Activated CD8-positive, alpha-beta T cell treated with anti-CD3 and anti-CD28 coated beads for 36 hours (primary cell): ENCODE results near the gene PLEKHF1. TPM values are rescaled to one million over a fixed set of nuclear protein-coding genes. Genes with fewer than 3 reads are reported as not detected.

Experiments used
- ATAC-seq: fragments of 200-7000 bp; cut with Tn5 transposase; one replicate; pipeline ENCODE4 v1.10.0; 2021; ENCODE audit warnings: mild to moderate bottlenecking, moderate library complexity
- CTCF ChIA-PET: fragments of 350-600 bp; sonication (Branson Sonifier 250); formaldehyde crosslinking; loops from one replicate; lab custom pipeline; 2021; ENCODE audit warnings: antibody characterized with exemption; lab: Charles Lee
- POLR2A ChIA-PET: fragments of 350-600 bp; sonication (Branson Sonifier 250); formaldehyde crosslinking; loops from one replicate; lab custom pipeline; 2021; ENCODE audit warnings: antibody characterized with exemption; lab: Charles Lee
- DNase-seq: peaks from one replicate; pipeline ENCODE4 v3.0.0-alpha.2; 2020
- H3K27ac Mint-ChIP-seq: one replicate; pipeline ENCODE4 v1.8.0; 2021; ENCODE audit warnings: mild to moderate bottlenecking, mixed read lengths
- H3K27me3 Mint-ChIP-seq: one replicate; pipeline ENCODE4 v1.8.0; 2021; ENCODE audit warnings: mixed read lengths
- H3K36me3 Mint-ChIP-seq: one replicate; pipeline ENCODE4 v1.8.0; 2021; ENCODE audit warnings: low read depth, mixed read lengths
- H3K4me1 Mint-ChIP-seq: one replicate; pipeline ENCODE4 v1.8.0; 2021; ENCODE audit warnings: low read depth, mixed read lengths
- H3K4me3 Mint-ChIP-seq: one replicate; pipeline ENCODE4 v1.8.0; 2021; ENCODE audit warnings: mild to moderate bottlenecking, moderate library complexity, mixed read lengths
- H3K9me3 Mint-ChIP-seq: one replicate; pipeline ENCODE4 v1.8.0; 2021; ENCODE audit warnings: mixed read lengths
- intact Hi-C: fragments of 100-400 bp; cut with micrococcal nuclease; formaldehyde crosslinking; loops from one replicate; pipeline ENCODE4 v1.10.0; 2022
- total RNA-seq, 2 experiments: library from RNA; stranded (reverse); gene quantifications; one replicate each; pipeline ENCODE4 v1.2.3, GENCODE V29; 2021
- TF ChIP-seq, protein P1 (sequence below): fragments of 200-600 bp; IDR thresholded peaks from one replicate; pipeline ENCODE4 v1.8.0; 2022; ENCODE audit warnings: antibody characterized with exemption, mild to moderate bottlenecking

PLEKHF1 gene, protein sequence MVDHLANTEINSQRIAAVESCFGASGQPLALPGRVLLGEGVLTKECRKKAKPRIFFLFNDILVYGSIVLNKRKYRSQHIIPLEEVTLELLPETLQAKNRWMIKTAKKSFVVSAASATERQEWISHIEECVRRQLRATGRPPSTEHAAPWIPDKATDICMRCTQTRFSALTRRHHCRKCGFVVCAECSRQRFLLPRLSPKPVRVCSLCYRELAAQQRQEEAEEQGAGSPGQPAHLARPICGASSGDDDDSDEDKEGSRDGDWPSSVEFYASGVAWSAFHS
- total RNA-seq, result 10 to 100 TPM; 30.4 to 31.7 TPM

DNA sequence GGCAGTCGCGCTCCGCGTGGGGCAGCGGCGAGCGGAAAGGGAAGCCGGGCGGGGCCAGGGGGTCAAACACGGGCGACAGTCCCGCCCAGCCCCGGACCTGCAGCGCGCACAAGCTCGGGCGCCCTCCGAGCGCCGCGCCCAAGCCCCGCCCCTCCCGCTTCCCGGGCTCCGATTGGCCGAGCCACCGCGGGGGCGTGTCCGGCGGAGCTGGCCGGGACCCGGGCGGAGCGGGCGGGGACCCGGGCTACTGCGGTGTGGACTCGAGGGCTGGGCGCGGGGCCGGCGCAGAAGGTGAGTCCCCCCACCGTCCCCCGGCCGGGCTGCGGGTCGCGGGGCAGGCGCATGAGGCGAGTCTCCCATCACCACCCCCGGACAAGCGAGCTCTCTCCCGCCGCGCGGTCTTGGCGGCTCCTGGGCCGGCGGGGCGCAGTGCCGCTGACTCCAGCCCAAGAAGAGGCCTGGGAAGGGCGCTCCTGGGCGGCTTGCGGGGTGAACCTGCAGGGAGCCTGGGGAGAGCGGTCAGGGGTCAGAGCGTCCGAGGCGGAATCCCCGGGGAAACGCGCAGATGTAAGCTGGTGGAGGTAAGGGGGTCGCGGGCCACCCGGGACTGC lies at the start of gene PLEKHF1:
TSS of gene PLEKHF1 (plus strand) at position 247 of the 611 bp plus-strand sequence. CDS start 8,379 bp downstream, outside the sequence.
- intact Hi-C loops, result loop anchor here (5.0 kb wide), 1 partner anchor 43 kb away; no protein-coding TSS in a partner anchor
- no peaks in the 10 kb centered on the region for H3K27me3 Mint-ChIP-seq
- POLR2A ChIA-PET, result interaction anchor here (0.6 to 5.2 kb wide), 10 partner anchors 13 to 109 kb away, joined by 3 to 59 read pairs (median 6); partner anchors contain the start of gene POP4
- CTCF ChIA-PET, result interaction anchor here (1.0 to 5.0 kb wide), 12 partner anchors 13 to 192 kb away, joined by 3 to 30 read pairs (median 10); partner anchors contain the start of gene POP4
- H3K27ac Mint-ChIP-seq, result peak within 1 kb of the TSS; percentile 90
- H3K9me3 Mint-ChIP-seq, result no peaks in the 10 kb centered on the region
- peaks cover 66% of the 10 kb centered on the region for H3K4me1 Mint-ChIP-seq
- ATAC-seq, result peak; percentile 79
- peaks cover 35% of the 10 kb centered on the region for H3K36me3 Mint-ChIP-seq
- DNase-seq, result peak; percentile 87
- TF ChIP-seq, protein P1, sequence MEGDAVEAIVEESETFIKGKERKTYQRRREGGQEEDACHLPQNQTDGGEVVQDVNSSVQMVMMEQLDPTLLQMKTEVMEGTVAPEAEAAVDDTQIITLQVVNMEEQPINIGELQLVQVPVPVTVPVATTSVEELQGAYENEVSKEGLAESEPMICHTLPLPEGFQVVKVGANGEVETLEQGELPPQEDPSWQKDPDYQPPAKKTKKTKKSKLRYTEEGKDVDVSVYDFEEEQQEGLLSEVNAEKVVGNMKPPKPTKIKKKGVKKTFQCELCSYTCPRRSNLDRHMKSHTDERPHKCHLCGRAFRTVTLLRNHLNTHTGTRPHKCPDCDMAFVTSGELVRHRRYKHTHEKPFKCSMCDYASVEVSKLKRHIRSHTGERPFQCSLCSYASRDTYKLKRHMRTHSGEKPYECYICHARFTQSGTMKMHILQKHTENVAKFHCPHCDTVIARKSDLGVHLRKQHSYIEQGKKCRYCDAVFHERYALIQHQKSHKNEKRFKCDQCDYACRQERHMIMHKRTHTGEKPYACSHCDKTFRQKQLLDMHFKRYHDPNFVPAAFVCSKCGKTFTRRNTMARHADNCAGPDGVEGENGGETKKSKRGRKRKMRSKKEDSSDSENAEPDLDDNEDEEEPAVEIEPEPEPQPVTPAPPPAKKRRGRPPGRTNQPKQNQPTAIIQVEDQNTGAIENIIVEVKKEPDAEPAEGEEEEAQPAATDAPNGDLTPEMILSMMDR, result no peak
- peak within 1 kb of the TSS; percentile 88 for H3K4me3 Mint-ChIP-seq

DNA sequence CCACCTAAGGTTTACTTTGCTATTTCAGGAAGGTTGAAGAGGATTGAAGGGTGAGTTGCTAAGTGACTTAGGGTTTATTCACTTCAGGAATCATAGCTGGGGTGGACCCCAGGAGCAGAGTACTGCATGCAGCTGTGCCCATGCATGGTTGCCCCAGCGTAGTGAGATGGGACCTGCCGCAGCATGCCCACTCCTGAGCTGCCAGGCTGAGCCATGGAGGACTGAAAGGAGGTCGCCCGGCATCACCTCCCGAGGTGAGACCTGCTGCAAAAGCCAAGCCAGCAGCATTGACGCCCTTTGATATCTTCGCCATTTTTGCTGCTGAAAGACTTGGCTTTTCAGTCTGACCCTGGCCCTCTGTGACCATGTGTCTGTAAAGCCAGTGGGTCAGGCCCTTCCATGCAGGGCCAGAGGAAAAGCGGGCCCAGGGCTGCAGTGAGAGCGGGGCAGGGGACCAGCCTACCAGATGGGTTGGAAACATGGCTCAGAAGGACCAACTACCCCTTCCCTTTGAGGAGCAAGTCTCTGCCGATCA lies 49.3 kb upstream of the PLEKHF1 start:
- CTCF ChIA-PET, result no interaction called here
- Mint-ChIP-seq H3K4me3 (no peak overlapping the region), H3K36me3 (peaks cover 38% of the 10 kb centered on the region), H3K9me3 (no peaks in the 10 kb centered on the region), H3K4me1 (peaks cover 16% of the 10 kb centered on the region), H3K27ac (no peak overlapping the region), H3K27me3 (no peaks in the 10 kb centered on the region)
- intact Hi-C loops, result no loop called here
- no peak for ATAC-seq
- TF ChIP-seq, protein P1, result no peak
- DNase-seq, result no peak
- POLR2A ChIA-PET, result no interaction called here

DNA sequence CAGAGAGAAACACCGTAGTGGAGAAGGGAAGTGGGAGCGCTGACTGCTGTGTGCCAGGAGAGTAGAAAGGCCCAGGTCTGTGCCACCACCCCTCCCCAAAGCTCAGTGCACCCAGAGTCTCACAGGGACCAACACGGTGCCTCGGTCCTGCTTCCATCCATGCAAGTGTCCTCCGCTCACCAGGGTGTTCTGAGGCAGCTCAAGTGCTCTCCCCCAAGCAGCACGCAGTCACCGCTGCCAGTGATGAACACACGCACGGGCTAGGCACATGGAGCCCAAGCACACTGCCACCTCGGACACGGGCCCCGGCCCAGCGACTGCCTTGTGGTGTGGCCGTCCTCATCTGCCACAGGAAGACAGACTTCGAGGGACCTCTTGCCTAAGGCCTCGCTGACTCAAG lies 48.7 kb upstream of the PLEKHF1 start:
- CTCF ChIA-PET, result interaction anchor here (0.6 to 10.6 kb wide), 4 partner anchors 7 to 361 kb away, joined by 4 to 115 read pairs (median 11); partner anchors contain the start of gene POP4
- Mint-ChIP-seq H3K9me3 (no peaks in the 10 kb centered on the region), H3K27ac (peak overlapping the region; percentile 13), H3K36me3 (peaks cover 33% of the 10 kb centered on the region), H3K4me1 (peaks cover 18% of the 10 kb centered on the region), H3K4me3 (no peak overlapping the region), H3K27me3 (no peaks in the 10 kb centered on the region)
- intact Hi-C loops, result no loop called here
- POLR2A ChIA-PET, result no interaction called here
- TF ChIP-seq, protein P1, result no peak
- DNase-seq (no peak), ATAC-seq (no peak)

DNA sequence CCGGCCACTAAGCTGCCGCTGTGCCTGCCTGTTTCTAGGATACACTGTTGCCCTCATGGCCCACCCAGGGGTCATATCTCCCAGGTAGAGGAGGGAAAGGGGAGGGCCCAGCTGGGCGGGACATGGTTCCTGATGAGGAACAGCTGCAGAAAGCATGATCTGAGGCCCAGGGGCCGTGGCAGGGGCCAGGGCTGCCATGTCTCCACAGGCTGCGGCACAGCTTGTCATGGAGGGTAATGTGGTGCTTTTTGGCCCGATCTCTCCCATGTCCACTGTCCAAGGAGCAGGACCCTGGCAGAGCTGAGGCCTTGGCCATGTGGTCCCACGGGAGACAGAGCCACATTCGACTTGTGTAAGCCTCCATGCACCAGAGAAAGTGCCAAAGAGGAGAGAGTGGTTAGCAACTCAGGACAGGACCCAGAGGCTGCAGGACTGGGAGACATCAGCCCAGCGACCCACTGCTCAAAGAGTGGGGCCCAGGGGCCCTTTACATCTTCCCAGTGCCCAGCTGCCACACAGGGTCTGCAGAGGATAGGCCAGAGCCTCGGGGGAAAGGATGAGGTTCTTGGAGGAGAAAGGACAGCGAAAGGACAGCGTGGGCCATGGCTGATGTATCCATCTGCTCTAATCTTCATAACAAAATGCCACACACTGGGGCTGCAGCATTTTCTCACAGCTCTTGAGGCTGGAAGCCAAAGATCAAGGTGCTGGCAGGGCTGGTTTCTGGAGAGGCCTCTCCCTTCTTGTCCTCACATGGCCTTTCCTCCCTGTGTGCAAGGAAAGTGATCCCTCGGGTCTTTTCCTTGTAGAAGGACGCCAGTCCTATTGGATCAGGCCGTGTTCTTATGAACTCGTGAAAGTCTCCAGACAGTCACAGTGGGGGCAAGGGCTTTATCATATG lies 47.6 kb upstream of the PLEKHF1 start:
- POLR2A ChIA-PET, result interaction anchor here (1.4 to 1.7 kb wide), 2 partner anchors 50 to 55 kb away, joined by 4 to 7 read pairs; no protein-coding TSS in a partner anchor

More for the DNA sequence above, 47.6 kb upstream of the PLEKHF1 start:
- Mint-ChIP-seq H3K4me1 (peaks cover 28% of the 10 kb centered on the region), H3K4me3 (no peak overlapping the region), H3K36me3 (peaks cover 25% of the 10 kb centered on the region), H3K9me3 (no peaks in the 10 kb centered on the region), H3K27ac (peak overlapping the region; percentile 18), H3K27me3 (no peaks in the 10 kb centered on the region)
- DNase-seq, result no peak
- intact Hi-C loops, result no loop called here
- CTCF ChIA-PET, result interaction anchor here (1.3 to 10.6 kb wide), 3 partner anchors 8 to 99 kb away, joined by 6 to 115 read pairs (median 16); partner anchors contain the start of gene POP4
- TF ChIP-seq, protein P1, result no peak
- ATAC-seq, result no peak
